G401 (cell line): ENCODE measurements around the gene ADRA2A. TPM values are rescaled to one million over a fixed set of nuclear protein-coding genes. Genes with fewer than 3 reads are reported as not detected.
A peak's percentile ranks its signal among the peaks of the same experiment; 100 is the strongest.

Source experiments
- DNase-seq: peaks from one replicate; pipeline ENCODE4 v3.0.0-alpha.2; 2015; ENCODE audit warnings: low spot score
- in situ Hi-C: cut with HindIII; loops from 2 replicates; pipeline ENCODE4 v1.10.0; 2016; ENCODE audit warnings: low sequenced_read_pairs, mixed read lengths
- total RNA-seq: library from RNA; depleted of rRNA; stranded (reverse); fragments of >200 nt; shearing (Covaris generic); gene quantifications from 2 replicates; pipeline ENCODE4 v1.2.3, GENCODE V29; 2014

ADRA2A gene
- total RNA-seq, 1 experiment from 2014 or later, result not detected

DNA sequence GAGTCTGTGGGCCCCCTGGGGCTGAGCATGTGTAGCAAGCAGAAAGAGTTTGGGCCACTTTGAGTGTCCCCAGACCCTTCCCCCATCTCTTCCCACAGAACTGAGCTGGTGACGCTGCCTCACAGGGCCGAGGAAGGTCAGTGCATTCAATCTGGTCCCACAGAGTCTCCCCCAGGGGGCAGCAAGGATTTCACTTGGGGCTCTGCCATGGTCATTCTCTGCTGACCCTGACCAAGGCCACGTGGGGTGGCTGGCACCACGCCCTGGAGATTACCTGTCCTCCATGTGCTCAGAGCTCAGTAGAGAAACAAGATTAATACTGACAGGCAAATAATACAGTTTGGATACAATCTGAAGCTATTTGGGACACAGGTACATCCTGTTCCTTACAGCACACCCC lies 30.2 kb downstream of the ADRA2A start:
- DNase-seq, result peak; percentile 50
- in situ Hi-C loops, result no loop called here

DNA sequence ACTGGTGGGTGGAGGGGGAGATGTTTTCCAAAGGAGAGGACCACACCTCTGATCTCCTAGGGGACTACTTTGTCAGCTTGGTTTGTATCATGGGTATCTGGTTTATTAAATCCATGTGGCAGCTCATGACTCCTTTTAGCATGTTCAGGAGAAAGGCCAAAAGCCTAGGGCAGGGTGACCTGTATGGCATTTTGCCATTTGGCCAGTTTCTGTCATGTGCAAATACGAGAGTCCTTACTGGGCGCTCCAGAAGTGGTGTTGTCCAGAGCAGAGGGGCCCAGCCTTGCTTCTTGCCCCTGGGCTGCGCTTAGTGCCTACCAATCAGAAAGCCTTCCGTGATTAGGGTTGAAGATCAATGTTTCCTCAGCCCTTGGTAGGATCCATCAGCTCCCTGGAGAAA lies 31.0 kb downstream of the ADRA2A start:
- DNase-seq, result no peak

DNA sequence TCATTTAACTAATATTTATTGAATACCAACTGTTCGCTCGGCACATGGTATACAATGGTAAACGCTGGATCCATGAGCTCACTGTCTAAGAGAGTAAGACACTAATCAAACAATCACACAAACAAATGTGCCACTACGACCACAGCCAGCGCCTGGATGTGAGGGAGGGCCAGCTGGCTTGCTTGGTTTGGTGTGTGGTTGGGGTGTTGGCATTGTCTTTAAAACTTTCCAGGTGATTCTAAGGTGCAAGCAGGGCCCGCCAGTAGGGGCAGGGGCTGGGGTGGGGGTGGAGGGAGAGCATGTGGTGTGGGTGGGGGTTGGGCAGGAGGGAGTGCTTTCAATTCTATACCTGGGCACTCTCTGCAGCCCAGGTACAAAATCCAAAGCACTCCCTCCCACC lies 31.6 kb downstream of the ADRA2A start:
- no peak for DNase-seq

More for the DNA sequence above, 31.0 kb downstream of the ADRA2A start:
- in situ Hi-C loops, result no loop called here

DNA sequence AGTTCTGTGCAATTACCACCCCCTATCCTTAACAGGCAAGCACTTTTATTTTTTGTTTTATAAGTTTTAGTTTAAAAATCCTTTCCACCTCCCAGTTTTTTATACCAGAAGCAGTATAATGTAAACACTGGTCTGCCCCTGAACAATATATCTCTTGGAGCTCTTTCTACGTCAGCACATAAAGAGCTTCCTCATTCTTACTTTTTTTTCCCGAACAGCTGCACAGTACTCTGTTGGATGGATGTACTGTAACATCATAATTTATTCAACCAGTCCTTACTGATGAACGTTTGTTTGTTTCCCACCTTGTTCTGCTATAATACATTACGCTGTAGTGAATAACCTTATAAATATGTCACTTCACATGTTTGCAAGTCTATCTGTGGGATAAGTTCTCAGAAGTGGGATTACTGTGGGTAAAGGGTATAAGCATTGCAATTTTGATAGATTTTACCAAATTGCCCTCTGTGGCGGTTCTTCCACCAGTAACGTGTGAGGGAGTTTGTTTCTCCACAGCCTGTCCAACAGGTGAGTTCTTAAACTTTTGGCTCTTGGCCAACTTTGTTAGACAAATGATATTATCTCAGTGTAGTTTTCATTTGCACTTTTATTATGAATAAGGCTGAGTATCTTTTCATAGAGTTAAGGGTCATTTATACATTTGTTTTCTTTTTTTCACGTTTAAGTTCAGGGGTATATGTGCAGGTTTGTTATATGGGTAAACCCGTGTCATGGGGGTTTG lies 32.8 kb downstream of the ADRA2A start:
- DNase-seq, result no peak
- in situ Hi-C loops, result no loop called here

More for the DNA sequence above, 31.6 kb downstream of the ADRA2A start:
- in situ Hi-C loops, result no loop called here

DNA sequence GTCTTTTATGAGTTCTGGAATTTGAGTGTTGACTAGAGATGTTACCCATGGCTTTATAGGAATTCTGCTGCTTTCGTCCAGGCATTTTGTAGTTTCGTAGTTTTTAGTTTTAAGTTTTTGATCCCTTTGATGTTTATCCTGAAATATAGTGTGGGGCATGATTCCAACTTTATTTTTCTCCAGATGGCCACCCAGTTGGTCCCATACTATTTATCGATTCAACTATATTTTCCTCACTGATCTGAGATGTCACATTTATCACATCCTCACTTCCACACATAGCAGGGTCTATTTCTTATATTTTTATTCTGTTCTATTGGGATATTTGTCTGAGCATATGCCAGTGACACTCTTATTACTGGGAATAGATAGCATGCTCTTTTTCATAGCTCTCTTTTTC lies 33.9 kb downstream of the ADRA2A start:
- in situ Hi-C loops, result no loop called here
- DNase-seq, result no peak

DNA sequence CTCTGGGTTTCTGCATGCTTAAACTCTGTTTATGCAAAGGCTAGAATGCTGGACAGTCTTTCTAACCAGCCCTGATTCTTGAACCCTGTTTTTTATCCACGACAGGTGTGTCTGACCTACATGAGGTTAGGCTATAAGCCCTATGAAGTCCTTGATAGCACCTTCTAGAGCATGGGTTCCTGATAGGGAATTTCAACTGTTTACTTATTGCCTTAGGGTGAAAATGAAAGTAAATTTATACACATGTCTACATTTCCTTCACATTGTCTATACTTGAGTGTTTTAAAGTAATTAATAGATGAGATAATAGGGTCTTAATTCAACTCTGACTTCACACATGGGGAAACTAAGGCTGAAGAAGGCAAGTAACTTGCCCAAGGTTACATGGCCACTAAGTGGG lies 35.5 kb downstream of the ADRA2A start:
- in situ Hi-C loops, result no loop called here
- DNase-seq, result no peak

DNA sequence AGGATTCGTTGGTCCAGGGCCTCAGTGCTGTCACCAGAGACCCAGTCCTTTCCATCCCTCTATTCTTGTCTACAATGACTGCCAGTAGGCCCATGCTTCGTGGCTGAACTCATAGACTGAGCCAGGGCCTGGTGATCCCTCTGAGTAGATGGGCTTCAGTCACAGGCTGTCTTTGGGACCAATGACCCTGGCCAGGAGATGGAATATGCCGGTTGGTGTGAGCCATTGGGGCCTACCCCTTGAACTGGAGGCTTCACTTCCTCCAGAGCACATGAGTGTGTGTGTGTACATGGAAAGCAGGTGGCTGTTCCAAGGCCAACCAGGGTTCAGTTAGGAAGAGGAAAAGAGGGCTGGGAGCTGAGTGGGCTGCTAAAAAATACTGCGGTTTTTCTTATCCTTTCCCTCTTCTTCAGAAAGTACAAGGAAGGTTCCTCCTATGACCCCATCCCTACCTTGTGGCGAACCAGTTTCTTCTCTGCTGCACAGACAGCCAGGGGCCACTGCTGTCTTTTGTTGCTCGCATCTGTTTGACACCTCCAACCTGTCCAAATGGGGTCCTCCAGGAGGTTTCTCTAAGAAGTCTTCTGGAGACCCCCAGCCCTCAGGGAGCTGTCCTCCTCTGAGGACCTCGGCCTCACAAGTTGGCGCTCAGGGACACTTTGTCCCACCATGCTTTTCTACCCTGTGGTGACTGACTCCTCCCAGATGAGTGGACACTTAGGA lies 36.6 kb downstream of the ADRA2A start:
- in situ Hi-C loops, result no loop called here
- DNase-seq, result no peak

DNA sequence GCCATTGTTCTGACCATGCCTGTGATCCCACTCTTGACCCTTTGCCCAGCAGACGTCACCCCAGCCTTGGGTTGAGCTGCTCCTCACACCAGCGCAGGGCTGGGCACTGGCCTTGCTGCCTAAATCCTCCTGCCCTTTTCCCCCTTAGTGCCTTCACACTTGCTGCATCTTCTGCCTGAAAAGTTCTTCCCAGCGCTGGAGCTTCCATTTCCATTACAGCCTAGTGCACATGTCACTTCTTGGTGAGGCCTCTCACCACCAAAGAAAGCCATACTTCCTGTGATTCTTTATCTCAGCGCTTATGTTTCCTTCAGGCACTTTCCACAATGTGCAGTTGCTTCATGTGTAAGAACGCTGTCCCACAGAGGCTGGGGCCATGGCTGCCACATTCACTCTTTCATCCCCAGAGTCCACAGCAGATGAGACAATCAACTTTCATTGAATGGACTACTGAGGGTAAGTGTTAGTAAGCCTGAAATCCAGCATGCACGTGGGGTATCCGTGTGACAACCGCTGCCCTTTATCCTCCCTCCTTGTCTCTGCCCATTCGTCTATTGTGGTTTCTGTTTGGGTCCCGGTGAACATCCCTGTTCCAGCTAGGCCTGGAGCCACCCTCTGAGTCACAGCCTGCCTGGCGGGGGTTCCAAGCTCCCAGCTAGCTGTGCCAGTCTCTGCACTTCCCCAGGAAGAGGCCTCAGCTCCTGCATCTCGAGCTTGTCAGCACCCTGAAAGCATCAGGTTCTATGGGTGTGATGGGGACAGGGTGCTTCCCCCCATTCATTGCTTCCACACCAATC lies 37.3 kb downstream of the ADRA2A start:
- in situ Hi-C loops, result no loop called here

DNA sequence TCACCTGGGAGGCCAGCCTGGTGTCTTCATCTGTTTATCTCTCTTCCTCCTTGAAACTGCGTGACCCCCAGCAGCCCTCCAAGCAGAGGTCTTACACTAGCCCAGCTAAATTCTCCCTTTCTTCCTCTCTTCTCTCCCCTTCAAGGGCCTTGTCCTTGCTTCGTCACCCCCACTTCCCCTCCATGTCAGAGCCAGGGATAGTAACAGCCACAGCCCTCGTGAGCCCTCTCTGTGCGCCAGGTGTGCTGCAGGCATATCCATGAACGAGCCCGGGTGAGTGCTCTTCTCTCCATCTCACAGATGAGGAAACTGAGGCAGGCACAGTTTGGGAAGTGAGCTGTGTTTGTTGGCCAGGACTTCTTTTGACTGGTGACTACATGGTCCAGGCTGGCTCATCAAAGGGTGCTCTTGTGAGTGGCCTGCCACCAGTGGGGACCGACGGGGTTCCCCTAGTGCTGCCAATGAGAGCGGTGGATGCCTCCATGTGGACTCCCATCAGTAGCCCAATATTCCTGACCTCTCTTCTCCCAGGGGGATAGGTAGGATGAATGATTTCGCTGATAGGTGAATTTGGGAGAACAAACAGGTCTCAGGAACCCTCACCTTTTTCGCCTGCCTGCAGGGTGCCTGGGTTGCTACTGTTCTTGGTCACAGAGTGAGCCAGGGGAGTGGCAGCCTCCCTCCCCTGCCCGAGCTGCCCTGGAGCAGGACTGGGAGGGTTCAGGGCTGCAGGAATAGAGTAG lies 38.1 kb downstream of the ADRA2A start:
- DNase-seq, result no peak
- in situ Hi-C loops, result no loop called here

More for the DNA sequence above, 37.3 kb downstream of the ADRA2A start:
- no peak for DNase-seq

DNA sequence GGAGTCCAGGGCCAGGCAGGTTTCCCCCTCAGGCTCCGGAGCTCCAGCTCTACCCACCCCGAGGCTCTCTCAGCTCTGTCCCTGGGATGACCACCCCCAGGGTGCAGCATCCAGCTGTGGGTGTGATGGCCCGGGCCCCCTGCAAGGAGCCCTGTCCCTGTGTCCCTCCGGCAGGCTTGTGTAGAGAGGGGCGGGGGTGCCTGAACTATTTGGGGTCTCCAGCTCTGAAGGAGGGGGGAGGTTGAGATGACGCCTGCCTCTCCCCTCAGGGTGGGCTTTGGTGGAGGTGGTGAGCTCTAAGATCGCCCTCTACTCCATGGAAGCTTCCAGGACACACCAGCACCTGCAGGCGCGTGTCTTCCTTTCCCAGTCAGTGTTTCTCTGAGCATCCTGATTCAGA lies 39.4 kb downstream of the ADRA2A start:
- in situ Hi-C loops, result no loop called here
- no peak for DNase-seq

DNA sequence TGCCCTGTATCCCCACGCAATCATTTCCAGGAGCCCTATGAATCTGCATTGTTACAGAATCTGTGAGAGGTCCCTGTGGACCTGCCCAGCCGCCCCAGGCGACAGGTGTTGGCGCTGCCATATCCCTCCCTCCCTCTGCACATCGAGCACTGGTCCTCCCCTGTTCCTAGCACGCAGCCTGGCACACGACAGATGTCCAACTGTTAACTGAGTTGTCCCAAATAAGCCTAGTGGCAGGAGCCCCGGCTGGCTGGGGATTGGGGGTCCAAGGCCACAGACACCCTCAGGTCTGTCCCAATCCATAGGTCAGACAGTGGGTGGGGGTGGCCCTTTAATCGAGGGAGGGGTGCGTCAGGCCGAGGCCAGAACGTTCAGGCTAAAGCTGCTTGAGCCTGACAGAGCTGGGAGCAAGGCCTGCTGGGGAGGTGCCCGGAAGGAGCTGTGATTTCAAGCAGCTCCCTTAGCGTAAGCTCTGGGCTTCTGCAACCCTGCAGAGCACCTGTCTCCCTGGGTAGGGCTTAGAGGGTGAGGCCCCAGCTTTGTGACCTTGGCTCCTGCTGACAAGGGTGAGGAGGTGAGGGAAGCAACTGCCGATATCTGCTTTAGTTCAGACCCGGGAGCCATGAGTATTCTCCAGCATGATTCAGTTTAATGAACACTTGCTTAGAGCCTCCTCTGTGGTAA lies 40.1 kb downstream of the ADRA2A start:
- in situ Hi-C loops, result no loop called here
- DNase-seq, result no peak

DNA sequence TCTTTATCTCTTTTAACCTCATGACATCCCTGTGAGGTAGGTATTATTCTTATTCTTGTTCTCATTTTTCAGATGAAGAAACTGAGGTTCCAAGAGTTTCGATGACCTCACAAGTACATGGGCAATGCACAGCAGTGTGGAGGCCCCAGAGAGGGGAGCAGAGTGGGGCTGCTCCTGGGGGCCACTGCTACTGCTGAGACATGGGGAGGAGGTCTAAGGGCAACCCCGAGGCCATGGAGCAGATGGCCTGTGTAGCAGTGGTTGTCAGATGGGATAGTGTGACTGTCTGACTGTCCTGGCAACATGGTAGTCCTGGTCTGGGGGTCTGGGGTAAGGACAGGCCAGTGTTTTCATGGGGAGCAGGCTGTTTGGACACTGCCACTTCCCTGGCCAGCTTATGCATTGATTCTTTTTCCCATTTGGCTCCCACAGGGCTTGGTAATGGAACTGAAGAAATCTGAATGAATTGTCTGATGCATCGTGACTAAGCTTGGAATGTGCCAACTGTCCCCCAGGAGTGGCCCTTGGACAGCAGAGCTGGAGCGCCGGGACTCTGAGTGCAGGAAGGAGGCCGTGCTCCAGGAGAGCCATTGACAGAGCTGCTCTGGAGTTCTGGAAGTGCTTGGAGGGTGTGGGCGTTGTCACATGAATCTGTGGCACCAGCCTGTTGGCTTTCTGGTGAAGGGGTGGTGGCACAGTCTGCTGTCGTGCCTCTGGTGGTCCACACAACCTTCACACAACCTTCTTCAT lies 40.9 kb downstream of the ADRA2A start:
- in situ Hi-C loops, result no loop called here
- no peak for DNase-seq

DNA sequence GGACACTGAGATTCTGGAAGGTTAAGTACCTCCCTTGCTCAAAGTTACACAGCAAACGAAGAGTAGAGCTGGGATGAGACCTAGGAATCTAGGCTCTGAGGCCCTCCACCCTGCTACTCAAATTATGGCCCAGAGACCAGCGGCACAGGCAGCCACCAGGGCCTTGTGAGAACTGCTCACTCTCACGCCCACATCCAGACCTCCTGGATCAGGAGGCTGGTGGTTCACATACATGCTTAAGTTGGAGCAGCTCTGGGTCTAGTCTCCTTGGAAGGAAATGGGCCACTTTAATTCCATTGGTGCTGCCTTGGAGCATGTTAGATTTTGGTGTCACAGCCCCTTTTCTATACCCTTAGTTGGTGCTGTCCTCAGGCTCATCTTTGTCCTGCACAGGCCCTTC lies 41.9 kb downstream of the ADRA2A start:
- DNase-seq, result no peak
- in situ Hi-C loops, result no loop called here

DNA sequence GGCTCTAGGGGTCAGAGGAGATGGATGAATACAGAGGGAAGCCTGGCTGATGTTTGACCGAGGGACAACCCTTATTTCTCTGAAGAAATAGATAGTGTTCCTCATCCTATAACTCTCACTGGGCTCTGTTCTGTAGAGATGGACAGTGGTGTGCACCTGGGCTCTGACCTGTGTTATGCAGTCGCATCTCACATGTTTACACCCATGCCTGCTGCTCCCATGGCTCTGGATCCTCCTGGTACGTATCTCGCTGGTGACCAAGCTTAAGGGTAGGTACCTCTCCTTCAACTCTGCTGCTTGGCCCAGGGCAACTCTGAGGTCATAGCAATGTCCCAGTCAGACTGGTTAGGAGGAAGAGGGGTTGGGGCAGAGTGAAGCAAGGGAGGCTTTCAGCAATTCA lies 42.8 kb downstream of the ADRA2A start:
- DNase-seq, result no peak
- in situ Hi-C loops, result no loop called here

DNA sequence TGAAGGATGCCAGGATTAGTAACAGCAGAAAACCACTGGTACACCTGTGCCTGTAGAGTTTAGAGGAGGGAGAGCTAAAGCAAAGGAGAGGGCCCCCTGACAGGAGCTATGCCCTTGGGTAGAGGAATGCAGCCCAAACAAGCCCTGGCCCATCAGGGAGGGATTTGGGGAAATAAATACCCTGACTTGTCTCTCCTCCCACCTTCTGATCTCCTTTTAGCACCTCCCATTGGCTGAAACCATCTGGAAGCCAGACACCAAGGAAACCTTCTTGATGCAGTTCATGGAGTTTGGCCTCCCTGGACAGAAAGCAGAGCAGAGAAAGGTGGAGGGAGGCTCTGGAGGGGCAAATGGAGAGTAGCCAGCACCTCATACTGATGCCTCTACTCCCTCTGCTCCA lies 45.3 kb downstream of the ADRA2A start:
- no peak for DNase-seq
- in situ Hi-C loops, result no loop called here

DNA sequence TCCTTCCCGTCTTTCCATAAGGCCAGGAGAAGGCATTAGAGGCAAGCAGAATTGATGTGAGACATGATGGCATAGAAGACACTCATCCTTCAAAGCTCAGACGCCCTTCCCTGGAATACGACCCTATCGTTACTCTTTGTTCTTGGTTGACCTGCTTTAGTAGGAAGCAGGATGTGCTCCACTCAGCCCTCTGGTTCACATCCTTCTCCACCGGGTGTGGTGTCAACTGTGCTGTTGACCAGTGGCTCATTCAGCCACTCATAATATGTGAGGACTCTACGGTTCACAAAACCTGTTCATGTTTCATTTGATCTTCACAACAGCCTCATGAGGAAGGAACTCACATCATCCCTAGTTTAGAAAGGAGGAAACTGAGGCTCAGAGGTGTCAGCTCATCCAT lies 47.1 kb downstream of the ADRA2A start:
- in situ Hi-C loops, result no loop called here
- DNase-seq, result no peak

DNA sequence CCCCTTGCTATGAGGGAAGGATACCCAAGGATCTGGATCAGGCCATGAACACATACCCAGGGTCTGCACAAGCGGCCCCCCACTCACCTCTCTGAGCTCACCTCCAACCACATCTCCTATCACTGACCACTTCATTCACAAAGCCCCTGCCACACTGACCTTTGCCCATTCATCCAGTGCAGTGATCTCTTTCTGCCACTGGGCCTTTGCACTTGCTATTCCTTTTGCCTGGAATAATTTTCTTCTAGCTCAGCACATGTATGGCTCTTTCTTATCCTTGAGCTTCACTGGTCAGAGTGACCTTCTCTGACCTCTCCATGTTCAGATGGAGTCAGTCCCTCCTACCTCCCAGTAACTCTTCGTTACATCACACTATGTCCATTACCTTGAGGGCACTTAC lies 48.3 kb downstream of the ADRA2A start:
- no peak for DNase-seq
- in situ Hi-C loops, result no loop called here

DNA sequence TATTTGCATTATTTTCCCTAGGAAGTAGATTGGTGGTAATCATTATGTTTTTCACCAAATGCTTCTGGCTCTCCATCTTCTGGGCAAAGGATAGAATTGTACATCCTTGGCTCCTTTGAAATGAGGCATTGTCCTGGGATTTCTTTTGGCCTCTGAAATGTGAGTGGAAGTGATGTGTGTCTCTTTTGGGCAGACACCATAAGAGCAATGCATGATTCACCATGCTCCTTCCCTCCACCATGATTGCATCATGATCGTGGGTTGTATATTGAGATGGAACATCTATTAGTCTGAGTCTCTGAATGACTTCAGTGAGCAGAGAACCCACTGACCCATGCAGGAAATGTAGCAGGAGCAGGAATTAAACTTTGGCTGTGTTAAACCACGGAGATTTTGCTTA lies 49.2 kb downstream of the ADRA2A start:
- in situ Hi-C loops, result no loop called here
- DNase-seq, result no peak
